K562 (cell line): ENCODE measurements around the gene PCDHGB7. TPM values are rescaled to one million over a fixed set of nuclear protein-coding genes. Genes with fewer than 3 reads are reported as not detected.

Source experiments
- ATAC-seq: fragments of 200-7000 bp; cut with Tn5 transposase; 3 replicates; pipeline ENCODE4 v1.9.1; 2020; ENCODE audit warnings: moderate library complexity
- BruUV-seq: library from RNA; stranded (reverse); fragments of 400-500 nt; replicated peaks from 2 replicates; lab custom pipeline; 2021; lab: Mats Ljungman, UMichigan
- CTCF ChIA-PET: fragments of 300-600 bp; formaldehyde crosslinking; extraction: SDS; loops from one replicate; lab custom pipeline; 2021; ENCODE audit warnings: low intra/inter-chr PET ratio; lab: Yijun Ruan, JAX
- POLR2A ChIA-PET: fragments of 300-600, 350-650 bp; sonication (Branson Sonifier 250); formaldehyde crosslinking; extraction: SDS; loops from one replicate; lab custom pipeline; 2021; ENCODE audit warnings: antibody characterized with exemption, inconsistent platforms; lab: Yijun Ruan, JAX
- DNase-seq, 4 experiments: peaks; one replicate each; pipeline versions ENCODE4 v3.0.0 to v3.0.0-alpha.2; 2011 to 2018; ENCODE audit warnings: low spot score in 3 of 4, mixed read lengths in 3 of 4; ENCODE audit errors: extremely low read depth in 1 of 4
- FAIRE-seq: peaks from 2 replicates; lab custom pipeline; 2011; peaks lifted over from hg19 to GRCh38; lab: Jason Lieb, UNC
- H2AFZ ChIP-seq: 2 replicates; pipeline ENCODE4 v1.6.0; 2011; ENCODE audit warnings: low read depth, low read length, control low read depth, inconsistent platforms
- H3K27ac ChIP-seq: fragments of 200-600 bp; 3 replicates; pipeline ENCODE4 v1.8.0; 2011; ENCODE audit warnings: low read depth, mild to moderate bottlenecking, control low read depth, inconsistent platforms, low read length, moderate library complexity, mixed read lengths; ENCODE audit errors: extremely low read depth
- H3K27me3 ChIP-seq, 2 experiments: fragments of 300-600 bp in 1 of 2; 2 replicates in 1 of 2; 3 replicates in 1 of 2; pipeline versions ENCODE4 v1.6.0 to v1.8.0; 2011; ENCODE audit warnings: inconsistent platforms in 2 of 2, low read length in 2 of 2, mild to moderate bottlenecking in 1 of 2, mixed read lengths in 1 of 2, moderate library complexity in 1 of 2; ENCODE audit not compliant: control insufficient read depth in 2 of 2, insufficient read depth in 2 of 2
- H3K36me3 ChIP-seq: fragments of 300-600 bp; 3 replicates; pipeline ENCODE4 v1.8.0; 2011; ENCODE audit warnings: mild to moderate bottlenecking, low read length, inconsistent platforms; ENCODE audit not compliant: control insufficient read depth, insufficient read depth
- H3K4me1 ChIP-seq, 2 experiments: fragments of 200-600 bp in 1 of 2; replicated peaks in 1 of 2; 2 replicates in 1 of 2; 3 replicates in 1 of 2; pipeline versions ENCODE4 v1.5.1 to v1.8.0; 2011; ENCODE audit warnings: inconsistent platforms in 2 of 2, low read length in 2 of 2, mild to moderate bottlenecking in 1 of 2, mixed read lengths in 1 of 2, moderate library complexity in 1 of 2; ENCODE audit not compliant: control insufficient read depth in 2 of 2, insufficient read depth in 2 of 2
- H3K4me2 ChIP-seq: 2 replicates; pipeline ENCODE4 v1.6.1; 2011; ENCODE audit warnings: low read length, control low read depth, inconsistent platforms, mixed read lengths; ENCODE audit not compliant: insufficient read depth
- H3K4me3 ChIP-seq: fragments of 200-600 bp; sonication (generic), shearing (Covaris generic); 2 replicates; pipeline ENCODE4 v1.5.1; 2016; ENCODE audit warnings: control low read depth, inconsistent platforms
- H3K79me2 ChIP-seq: fragments of 200-600 bp; 3 replicates; pipeline ENCODE4 v1.8.0; 2011; ENCODE audit warnings: low read length, inconsistent platforms; ENCODE audit not compliant: control insufficient read depth, insufficient read depth
- H3K9ac ChIP-seq, 2 experiments: 2 replicates each; pipeline versions ENCODE4 v1.6.0 to v1.6.1; 2011; ENCODE audit warnings: low read depth in 2 of 2, low read length in 2 of 2, control low read depth in 1 of 2, inconsistent platforms in 1 of 2, mild to moderate bottlenecking in 1 of 2, mixed read lengths in 1 of 2; ENCODE audit not compliant: insufficient read depth in 1 of 2
- H3K9me1 ChIP-seq: one replicate; pipeline ENCODE4 v1.6.0; 2011; ENCODE audit warnings: inconsistent platforms, mild to moderate bottlenecking, low read length, moderate library complexity; ENCODE audit not compliant: control insufficient read depth, insufficient read depth
- H3K9me3 ChIP-seq: replicated peaks from 2 replicates; pipeline ENCODE4 v1.5.1; 2011; ENCODE audit warnings: low read depth, low read length, inconsistent platforms; ENCODE audit not compliant: control insufficient read depth, insufficient read depth
- H4K20me1 ChIP-seq: replicated peaks from 2 replicates; pipeline ENCODE4 v1.6.1; 2011; ENCODE audit warnings: low read length, inconsistent platforms, mixed read lengths; ENCODE audit not compliant: control insufficient read depth, insufficient read depth
- GABPB2 ChIP-seq: fragments of 250-450 bp; sonication (Bioruptor Pico); conservative IDR thresholded peaks from 2 replicates; pipeline ENCODE4 v1.5.1; 2021; ENCODE audit warnings: mild to moderate bottlenecking
- ZBTB1 ChIP-seq: sonication (generic); formaldehyde crosslinking; IDR thresholded peaks from 2 replicates; pipeline ENCODE4 v1.8.1; 2023; ENCODE audit warnings: missing genetic modification reagents, low read depth, mild to moderate bottlenecking, borderline replicate concordance
- ZNF124 ChIP-seq: sonication (generic); formaldehyde crosslinking; IDR thresholded peaks from 2 replicates; pipeline ENCODE4 v1.8.1; 2022; ENCODE audit warnings: missing genetic modification reagents
- ZNF184 ChIP-seq: sonication (generic); formaldehyde crosslinking; IDR thresholded peaks from 2 replicates; pipeline ENCODE4 v1.5.0; 2020; ENCODE audit warnings: missing genetic modification reagents
- ZNF253 ChIP-seq: fragments of 250-450 bp; sonication (Bioruptor Pico); conservative IDR thresholded peaks from 2 replicates; pipeline ENCODE4 v1.6.1; 2021; ENCODE audit warnings: mild to moderate bottlenecking
- ZNF431 ChIP-seq: sonication (generic); formaldehyde crosslinking; IDR thresholded peaks from 2 replicates; pipeline ENCODE4 v1.8.0; 2022; ENCODE audit warnings: mild to moderate bottlenecking, missing genetic modification reagents
- ZNF445 ChIP-seq: fragments of 250-450 bp; sonication (Bioruptor Pico); IDR thresholded peaks from 2 replicates; pipeline ENCODE4 v1.4.0; 2020; ENCODE audit warnings: low read depth, mild to moderate bottlenecking, moderate library complexity
- WGBS: fragments of 100-300 bp; shearing (Covaris generic); methylation state at CpG from one replicate; pipeline ENCODE4 v1.1.6; 2016; ENCODE audit warnings: low coverage, mixed read lengths; ENCODE audit not compliant: insufficient coverage; ENCODE audit errors: missing lambda C conversion rate; 5-methylcytosine and 5-hydroxymethylcytosine counted together
- in situ Hi-C: fragments of 300-500 bp; cut with MboI; formaldehyde crosslinking; loops from 4 replicates; pipeline ENCODE4 v1.15.0; 2018; ENCODE audit warnings: inconsistent platforms, mixed read lengths
- intact Hi-C: fragments of 100-400 bp; cut with micrococcal nuclease; formaldehyde crosslinking; loops from 2 replicates; pipeline ENCODE4 v1.14.2; 2022
- polyA plus RNA-seq, 8 experiments: library from polyadenylated mRNA; depleted of rRNA in 4 of 8; stranded (reverse) in 5 of 8; unstranded in 3 of 8; fragments of >200 nt; fragmentation: Nextera tagmentation in 2 of 8; fragmentation: Illumina TruSeq in 1 of 8; extraction: Ambion mirVana in 2 of 8; extraction: Trizol in 1 of 8; gene quantifications; 2 replicates each; pipeline versions ENCODE4 v1.2.1 to v1.2.3, GENCODE V29; 2011 to 2014; ENCODE audit warnings: inconsistent platforms in 1 of 8, missing spikeins in 1 of 8
- total RNA-seq, 7 experiments: library from RNA; depleted of rRNA in 6 of 7; stranded (reverse); fragments of >200 nt in 6 of 7; fragmentation: Illumina TruSeq in 2 of 7; extraction: Trizol in 2 of 7; gene quantifications; 2 replicates each; pipeline versions ENCODE4 v1.2.1 to v1.2.3, GENCODE V29; 2011 to 2021; ENCODE audit warnings: low replicate concordance in 1 of 7
- TF ChIP-seq, protein P1 (sequence below): fragments of 250-450 bp; sonication (Bioruptor Pico); IDR thresholded peaks from 2 replicates; pipeline ENCODE4 v1.8.0; 2022; ENCODE audit warnings: inconsistent platforms, mild to moderate bottlenecking, moderate library complexity, borderline replicate concordance

The PCDHGB7 gene
- total and polyA plus RNA-seq, 9 of the 15 experiments (the other 6 are each of a cell fraction or from before 2014, with no cell fraction given) = 0.09 TPM; not detected in 8

DNA sequence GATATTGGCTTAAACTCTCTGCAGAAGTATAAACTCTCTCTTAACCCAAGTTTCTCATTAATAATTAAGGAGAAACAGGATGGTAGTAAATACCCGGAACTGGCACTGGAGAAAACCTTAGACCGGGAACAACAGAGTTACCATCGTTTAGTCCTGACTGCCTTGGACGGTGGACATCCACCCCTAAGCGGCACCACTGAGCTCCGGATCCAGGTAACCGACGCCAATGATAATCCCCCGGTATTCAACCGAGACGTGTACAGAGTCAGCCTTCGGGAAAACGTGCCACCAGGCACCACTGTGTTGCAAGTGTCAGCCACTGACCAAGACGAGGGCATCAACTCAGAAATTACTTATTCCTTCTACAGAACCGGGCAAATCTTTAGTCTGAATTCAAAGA, 18.9 kb upstream of the PCDHGB7 start:
- intact Hi-C loops = no loop called here
- CTCF ChIA-PET = no interaction called here

More for the DNA sequence above, 18.9 kb upstream of the PCDHGB7 start:
- H2AFZ ChIP-seq = no peak overlapping the region
- BruUV-seq = no TSS peak
- in situ Hi-C loops = no loop called here
- H4K20me1 ChIP-seq = no peaks in the 10 kb centered on the region
- no peak overlapping the region for H3K27ac ChIP-seq
- H3K27me3 ChIP-seq = peaks cover 0 to 33% of the 10 kb centered on the region in 2 experiments; a peak in 4 of 5 replicates
- POLR2A ChIA-PET = interaction anchor here (1.1 kb wide), 1 partner anchor 8 kb away, joined by 3 read pairs; no protein-coding TSS in a partner anchor
- no peak overlapping the region for H3K4me2 ChIP-seq
- H3K4me1 ChIP-seq = peaks cover 0 to 11% of the 10 kb centered on the region in 2 experiments; a peak in 3 of 5 replicates
- FAIRE-seq (no peak), DNase-seq (no peak), ATAC-seq (no peak)
- peaks cover 2% of the 10 kb centered on the region; the same call in 1 of the 2 replicates for H3K9me3 ChIP-seq
- H3K9me1 ChIP-seq = no peaks in the 10 kb centered on the region
- H3K4me3 ChIP-seq = no peak overlapping the region
- H3K36me3 ChIP-seq = no peaks in the 10 kb centered on the region
- 4% methylated on average over 15 of the region's 15 CpGs for WGBS
- H3K79me2 ChIP-seq = no peaks in the 10 kb centered on the region
- TF ChIP-seq ZNF445 (CRISPR knock-in tag) = no peak
- TF ChIP-seq, protein P1, sequence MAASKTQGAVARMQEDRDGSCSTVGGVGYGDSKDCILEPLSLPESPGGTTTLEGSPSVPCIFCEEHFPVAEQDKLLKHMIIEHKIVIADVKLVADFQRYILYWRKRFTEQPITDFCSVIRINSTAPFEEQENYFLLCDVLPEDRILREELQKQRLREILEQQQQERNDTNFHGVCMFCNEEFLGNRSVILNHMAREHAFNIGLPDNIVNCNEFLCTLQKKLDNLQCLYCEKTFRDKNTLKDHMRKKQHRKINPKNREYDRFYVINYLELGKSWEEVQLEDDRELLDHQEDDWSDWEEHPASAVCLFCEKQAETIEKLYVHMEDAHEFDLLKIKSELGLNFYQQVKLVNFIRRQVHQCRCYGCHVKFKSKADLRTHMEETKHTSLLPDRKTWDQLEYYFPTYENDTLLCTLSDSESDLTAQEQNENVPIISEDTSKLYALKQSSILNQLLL (CRISPR knock-in tag) = no peak
- no peak for TF ChIP-seq ZNF431 (CRISPR knock-in tag)
- no peak for TF ChIP-seq ZNF184 (CRISPR knock-in tag)
- no peak for TF ChIP-seq ZBTB1 (CRISPR knock-in tag)
- no peak for TF ChIP-seq ZNF253 (CRISPR knock-in tag)
- no peak for TF ChIP-seq ZNF124 (CRISPR knock-in tag)
- TF ChIP-seq GABPB2 (CRISPR knock-in tag) = no peak
- no peak overlapping the region for H3K9ac ChIP-seq
